Right atrium auricular region (tissue), 2 donors: ENCODE measurements around the gene DAB1. TPM values are rescaled to one million over a fixed set of nuclear protein-coding genes. Genes with fewer than 3 reads are reported as not detected.

Experiments used
- DNase-seq: peaks from one replicate; pipeline ENCODE4 v3.0.0-alpha.2; 2019; ENCODE audit warnings: low spot score
- H3K27ac ChIP-seq, 2 donors: fragments of 200-600 bp; sonication (generic); 1 replicate in 1 of 2; 2 replicates in 1 of 2; pipeline ENCODE4 v1.5.1; 2016 to 2019
- H3K27me3 ChIP-seq, 2 donors: fragments of 200-600 bp; sonication (generic); one replicate each; pipeline versions ENCODE4 v1.5.1 to v1.6.0; 2017 to 2019
- H3K36me3 ChIP-seq: fragments of 200-600 bp; sonication (generic); one replicate; pipeline ENCODE4 v1.5.1; 2016
- H3K4me1 ChIP-seq, 2 donors: fragments of 200-600 bp; sonication (generic); one replicate each; pipeline versions ENCODE4 v1.5.1 to v1.6.0; 2017 to 2019
- H3K4me3 ChIP-seq, 2 donors: fragments of 200-600 bp; sonication (generic); 1 replicate in 1 of 2; 2 replicates in 1 of 2; pipeline ENCODE4 v1.5.1; 2017 to 2019; ENCODE audit warnings: mild to moderate bottlenecking in 1 of 2, moderate library complexity in 1 of 2
- H3K9me3 ChIP-seq, 2 donors: fragments of 200-600 bp; sonication (generic); one replicate each; pipeline ENCODE4 v1.5.1; 2019
- CTCF ChIP-seq, 2 donors: fragments of 200-600 bp; sonication (generic); IDR thresholded peaks; one replicate each; pipeline ENCODE4 v1.5.1; 2019; ENCODE audit warnings: antibody characterized with exemption in 2 of 2
- total RNA-seq, 2 donors: library from RNA; depleted of rRNA; stranded (reverse); fragments of >200 nt; gene quantifications; one replicate each; pipeline ENCODE4 v1.1.0, GENCODE V29; 2016

Gene DAB1
- total RNA-seq, 2 donors from 2014 or later: 0.19 to 3.3 TPM

- Histone ChIP-seq H3K27me3 (no peaks in the 10 kb centered on the region), H3K27ac (no peak overlapping the region), H3K9me3 (no peaks in the 10 kb centered on the region)
Measured at GRCh38 chr1:57162607-57163261, 261.1 kb downstream of the DAB1 start.

DNA sequence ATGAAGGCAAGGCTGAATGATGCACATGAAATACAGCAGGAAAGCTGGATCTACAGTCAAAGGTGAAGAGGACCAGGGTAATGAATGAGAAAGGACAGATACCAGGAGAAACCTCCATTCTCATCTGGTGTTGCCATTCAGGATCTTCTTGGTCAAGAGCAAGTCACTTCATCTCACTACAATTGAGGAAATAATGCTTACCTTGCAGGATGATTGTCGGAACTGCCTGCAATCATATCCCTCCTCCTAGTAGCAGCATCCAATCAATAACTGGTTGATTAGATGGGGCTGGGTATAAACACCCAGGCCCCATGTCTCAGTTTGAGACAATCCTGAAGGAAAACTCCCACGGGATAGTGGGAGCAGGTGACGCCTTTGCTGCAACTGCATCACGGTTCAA, 263.3 kb downstream of the DAB1 start:
- DNase-seq: no peak
- Histone ChIP-seq H3K9me3 (no peaks in the 10 kb centered on the region), H3K27me3 (no peaks in the 10 kb centered on the region), H3K4me3 (no peak overlapping the region), H3K36me3 (no peaks in the 10 kb centered on the region), H3K4me1 (no peaks in the 10 kb centered on the region), H3K27ac (no peak overlapping the region)
- no peak for TF ChIP-seq CTCF (IDR thresholded peaks at IDR 0.05)

More at GRCh38 chr1:57162607-57163261, 261.1 kb downstream of the DAB1 start:
- no peak for TF ChIP-seq CTCF (IDR thresholded peaks at IDR 0.05)
- H3K4me3 ChIP-seq: no peak overlapping the region
- no peak for DNase-seq
- H3K4me1 ChIP-seq: no peaks in the 10 kb centered on the region
- no peaks in the 10 kb centered on the region for H3K36me3 ChIP-seq

DNA sequence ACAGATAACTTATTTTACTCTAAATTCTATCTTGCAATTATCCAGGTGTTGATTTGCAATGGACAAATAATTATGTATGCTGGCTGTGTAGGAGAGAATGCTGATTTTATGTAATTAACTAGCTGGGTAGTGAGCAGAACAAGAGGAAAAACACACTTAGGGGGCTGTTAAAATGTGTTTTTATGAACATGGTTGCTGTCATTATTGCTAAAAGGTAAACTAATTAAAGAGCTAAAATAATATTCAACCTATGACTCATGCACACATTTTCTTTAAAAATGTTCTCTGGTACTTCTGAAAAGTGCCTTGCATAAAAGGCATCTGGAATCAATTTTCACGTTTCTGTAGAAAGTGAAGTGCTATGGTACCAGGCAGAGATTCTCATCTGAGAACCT, 265.3 kb downstream of the DAB1 start:
- Histone ChIP-seq H3K27me3 (no peaks in the 10 kb centered on the region), H3K4me1 (no peaks in the 10 kb centered on the region), H3K36me3 (no peaks in the 10 kb centered on the region), H3K27ac (no peak overlapping the region), H3K4me3 (no peak overlapping the region), H3K9me3 (no peaks in the 10 kb centered on the region)
- TF ChIP-seq CTCF (IDR thresholded peaks at IDR 0.05): no peak
- no peak for DNase-seq

DNA sequence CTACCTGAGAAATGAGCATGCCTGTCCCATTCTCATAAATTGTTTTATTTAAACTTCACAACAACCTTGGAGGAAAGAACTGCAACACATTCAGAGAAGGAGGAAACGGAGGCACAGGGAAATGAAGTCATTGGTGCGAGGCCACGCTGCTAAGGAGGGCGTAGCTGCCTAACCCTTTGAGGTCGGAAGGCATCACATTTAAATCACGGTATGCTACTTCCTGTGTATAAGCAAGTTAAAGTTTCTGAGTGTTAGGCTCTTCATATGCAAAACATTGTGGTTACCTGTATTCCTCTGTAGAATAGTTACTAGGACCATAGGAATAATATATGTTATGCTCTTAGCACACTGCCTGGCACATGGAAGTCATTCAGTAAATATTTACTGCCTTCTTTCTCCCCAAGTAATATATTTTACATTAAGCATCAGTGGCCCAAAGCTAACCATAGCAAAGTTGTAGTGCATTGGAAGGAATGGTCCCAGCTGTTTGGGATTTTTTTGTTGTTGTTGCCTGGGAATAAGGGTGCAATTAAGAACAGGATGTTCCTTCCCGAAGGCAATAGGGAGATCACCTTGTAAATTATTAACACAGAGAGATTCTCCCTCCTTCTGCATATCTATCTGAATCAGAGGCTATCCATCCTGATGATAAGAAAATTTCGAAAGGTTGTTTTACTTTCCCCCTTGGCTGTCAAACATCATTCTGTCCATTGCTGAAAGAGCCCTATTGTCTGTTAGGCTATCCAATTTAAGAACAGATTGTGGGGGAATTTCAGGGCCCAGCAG, 265.8 kb downstream of the DAB1 start:
- Histone ChIP-seq H3K4me1 (no peaks in the 10 kb centered on the region), H3K36me3 (no peaks in the 10 kb centered on the region), H3K27me3 (no peaks in the 10 kb centered on the region), H3K4me3 (no peak overlapping the region), H3K9me3 (no peaks in the 10 kb centered on the region), H3K27ac (no peak overlapping the region)
- no peak for DNase-seq
- TF ChIP-seq CTCF (IDR thresholded peaks at IDR 0.05): no peak

DNA sequence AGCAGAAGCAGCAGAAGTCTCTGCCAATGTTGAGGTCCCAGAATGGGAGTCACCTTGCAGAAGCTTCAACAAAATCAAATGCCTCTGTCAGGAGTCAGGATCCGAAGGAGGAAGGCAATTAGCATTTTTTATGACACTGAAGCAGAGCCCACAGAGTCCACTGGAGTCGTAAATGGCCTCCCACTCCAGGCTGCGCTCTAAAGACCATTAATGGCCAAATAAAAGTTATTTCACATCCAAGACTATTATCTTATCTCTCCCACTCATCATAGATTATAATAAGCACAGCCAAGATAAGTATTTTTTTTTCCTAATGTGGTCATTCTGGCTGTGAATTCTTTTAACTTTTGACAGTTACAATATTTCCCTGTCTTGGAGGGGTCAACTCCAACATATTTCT, 267.0 kb downstream of the DAB1 start:
- TF ChIP-seq CTCF (IDR thresholded peaks at IDR 0.05): no peak
- Histone ChIP-seq H3K4me3 (no peak overlapping the region), H3K27me3 (no peaks in the 10 kb centered on the region), H3K4me1 (no peaks in the 10 kb centered on the region), H3K9me3 (no peaks in the 10 kb centered on the region), H3K27ac (no peak overlapping the region), H3K36me3 (no peaks in the 10 kb centered on the region)
- no peak for DNase-seq
